ENCODE data around the gene MROH8.

DNA sequence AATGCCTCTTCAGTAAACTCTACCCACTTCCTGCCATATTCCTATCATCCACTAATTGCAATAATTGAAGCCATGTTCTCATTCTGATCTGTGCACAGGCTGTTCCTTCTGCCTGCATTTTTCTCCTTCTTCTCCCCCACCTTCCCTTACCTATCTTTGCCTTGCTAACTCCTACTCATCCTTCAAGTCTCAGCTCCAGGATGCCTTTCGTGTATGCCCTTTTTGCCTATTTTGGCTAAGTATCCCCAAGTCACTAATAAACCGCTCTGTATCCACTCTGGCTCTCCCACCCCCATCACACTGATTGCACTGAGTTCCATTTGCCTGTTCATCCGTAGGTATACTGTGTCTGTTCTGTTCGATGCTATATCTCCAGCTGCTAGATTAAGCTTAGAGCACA lies 6.5 kb downstream of the MROH8 start:
- TF ChIP-seq, protein P1, sequence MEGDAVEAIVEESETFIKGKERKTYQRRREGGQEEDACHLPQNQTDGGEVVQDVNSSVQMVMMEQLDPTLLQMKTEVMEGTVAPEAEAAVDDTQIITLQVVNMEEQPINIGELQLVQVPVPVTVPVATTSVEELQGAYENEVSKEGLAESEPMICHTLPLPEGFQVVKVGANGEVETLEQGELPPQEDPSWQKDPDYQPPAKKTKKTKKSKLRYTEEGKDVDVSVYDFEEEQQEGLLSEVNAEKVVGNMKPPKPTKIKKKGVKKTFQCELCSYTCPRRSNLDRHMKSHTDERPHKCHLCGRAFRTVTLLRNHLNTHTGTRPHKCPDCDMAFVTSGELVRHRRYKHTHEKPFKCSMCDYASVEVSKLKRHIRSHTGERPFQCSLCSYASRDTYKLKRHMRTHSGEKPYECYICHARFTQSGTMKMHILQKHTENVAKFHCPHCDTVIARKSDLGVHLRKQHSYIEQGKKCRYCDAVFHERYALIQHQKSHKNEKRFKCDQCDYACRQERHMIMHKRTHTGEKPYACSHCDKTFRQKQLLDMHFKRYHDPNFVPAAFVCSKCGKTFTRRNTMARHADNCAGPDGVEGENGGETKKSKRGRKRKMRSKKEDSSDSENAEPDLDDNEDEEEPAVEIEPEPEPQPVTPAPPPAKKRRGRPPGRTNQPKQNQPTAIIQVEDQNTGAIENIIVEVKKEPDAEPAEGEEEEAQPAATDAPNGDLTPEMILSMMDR (IDR thresholded peaks at IDR 0.05): no peak
- no peak for TF ChIP-seq POLR2A (IDR thresholded peaks at IDR 0.05)
